ENCODE results near the gene SIMC1.

DNA sequence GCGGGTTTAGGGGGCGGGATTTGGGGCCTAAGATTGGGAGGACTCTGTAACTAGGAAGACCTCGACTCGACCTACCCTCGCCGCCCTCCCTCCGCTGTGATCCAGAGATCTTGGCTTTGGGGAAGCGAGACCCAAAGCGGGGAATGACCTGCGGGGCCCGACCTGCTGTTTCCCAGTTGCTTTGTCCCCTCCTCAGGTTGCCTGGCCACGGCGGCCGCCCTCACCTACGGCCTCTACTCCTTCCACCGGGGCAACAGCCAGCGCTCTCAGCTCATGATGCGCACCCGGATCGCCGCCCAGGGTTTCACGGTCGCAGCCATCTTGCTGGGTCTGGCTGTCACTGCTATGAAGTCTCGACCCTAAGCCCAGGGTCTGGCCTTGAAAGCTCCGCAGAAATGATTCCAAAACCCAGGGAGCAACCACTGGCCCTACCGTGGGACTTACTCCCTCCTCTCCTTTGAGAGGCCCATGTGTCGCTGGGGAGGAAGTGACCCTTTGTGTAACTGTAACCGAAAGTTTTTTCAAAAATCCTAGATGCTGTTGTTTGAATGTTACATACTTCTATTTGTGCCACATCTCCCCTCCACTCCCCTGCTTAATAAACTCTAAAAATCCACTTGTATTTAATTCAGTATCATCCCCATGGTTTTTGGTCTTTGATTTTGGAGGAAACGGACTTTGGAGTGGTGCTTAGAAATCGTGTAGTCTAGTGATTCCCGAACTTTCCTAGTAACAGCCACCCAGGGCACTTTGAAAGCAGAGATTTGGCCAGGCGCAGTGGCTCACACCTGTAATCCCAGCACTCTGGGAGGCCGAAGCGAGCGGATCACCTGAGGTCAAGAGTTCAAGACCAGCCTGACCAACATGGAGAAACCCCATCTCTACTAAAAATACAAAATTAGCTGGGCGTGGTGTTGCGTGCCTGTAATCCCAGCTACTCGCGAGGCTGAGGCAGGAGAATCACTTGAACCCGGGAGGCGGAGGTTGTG lies 151.2 kb downstream of the SIMC1 start:
- TF ChIP-seq CTCF (conservative IDR thresholded peaks at IDR 0.05; ENCODE audit: low read length), result no peak
- TF ChIP-seq EZH2phosphoT487 (IDR thresholded peaks at IDR 0.05; ENCODE audit: borderline replicate concordance, low read depth, low read length), result no peak
